ENCODE measurements around the gene DOCK10. TPM values are rescaled to one million over a fixed set of nuclear protein-coding genes. Genes with fewer than 3 reads are reported as not detected.

Gene DOCK10
- total RNA-seq, 1 experiment from 2014 or later: 5.8 TPM

GRCh38 chr2:224982226-224982625, 60.0 kb downstream of the DOCK10 start:
- ChIA-PET POLR2A (no interaction called here), CTCF (no interaction called here)
- ATAC-seq: peak; percentile 70
- no peak for TF ChIP-seq POLR2AphosphoS5 (IDR thresholded peaks at IDR 0.05; ENCODE audit: low read depth, low read length)
- 0 out of 4 replicates have a peak, but pooled peaks of 1 of the 2 experiments have one; percentile 20 for TF ChIP-seq REST (IDR thresholded peaks at IDR 0.05; ENCODE audit: insufficient read depth in 1 of 2, low read depth in 2 of 2, low read length in 1 of 2)
- Histone ChIP-seq H3K27me3 (ENCODE audit: control insufficient read depth, insufficient read depth, low read length) (no peaks in the 10 kb centered on the region), H3K4me3 (ENCODE audit: low read depth in 2 of 2, low read length in 2 of 2) (peak overlapping the region; percentile 7 to 44), H3K4me1 (ENCODE audit: control insufficient read depth, insufficient read depth, low read length) (0 out of 2 replicates have a peak, but pooled peaks cover 4% of the 10 kb centered on the region), H3K36me3 (ENCODE audit: control insufficient read depth, insufficient read depth, low read length) (no peaks in the 10 kb centered on the region), H3K27ac (ENCODE audit: low read length) (no peak overlapping the region), H3K9me3 (ENCODE audit: control insufficient read depth, insufficient read depth, low read depth, low read length) (no peaks in the 10 kb centered on the region)
- intact Hi-C loops (cut with micrococcal nuclease; ENCODE audit: unreplicated experiment) (no loop called here), in situ Hi-C loops (cut with HindIII; ENCODE audit: low pct_unique_long_range_greater_than_20kb, low sequenced_read_pairs) (no loop called here)
- no peak for DNase-seq (ENCODE audit: low read depth, low spot score)
- BruUV-seq (replicated peaks): no TSS peak

DNA sequence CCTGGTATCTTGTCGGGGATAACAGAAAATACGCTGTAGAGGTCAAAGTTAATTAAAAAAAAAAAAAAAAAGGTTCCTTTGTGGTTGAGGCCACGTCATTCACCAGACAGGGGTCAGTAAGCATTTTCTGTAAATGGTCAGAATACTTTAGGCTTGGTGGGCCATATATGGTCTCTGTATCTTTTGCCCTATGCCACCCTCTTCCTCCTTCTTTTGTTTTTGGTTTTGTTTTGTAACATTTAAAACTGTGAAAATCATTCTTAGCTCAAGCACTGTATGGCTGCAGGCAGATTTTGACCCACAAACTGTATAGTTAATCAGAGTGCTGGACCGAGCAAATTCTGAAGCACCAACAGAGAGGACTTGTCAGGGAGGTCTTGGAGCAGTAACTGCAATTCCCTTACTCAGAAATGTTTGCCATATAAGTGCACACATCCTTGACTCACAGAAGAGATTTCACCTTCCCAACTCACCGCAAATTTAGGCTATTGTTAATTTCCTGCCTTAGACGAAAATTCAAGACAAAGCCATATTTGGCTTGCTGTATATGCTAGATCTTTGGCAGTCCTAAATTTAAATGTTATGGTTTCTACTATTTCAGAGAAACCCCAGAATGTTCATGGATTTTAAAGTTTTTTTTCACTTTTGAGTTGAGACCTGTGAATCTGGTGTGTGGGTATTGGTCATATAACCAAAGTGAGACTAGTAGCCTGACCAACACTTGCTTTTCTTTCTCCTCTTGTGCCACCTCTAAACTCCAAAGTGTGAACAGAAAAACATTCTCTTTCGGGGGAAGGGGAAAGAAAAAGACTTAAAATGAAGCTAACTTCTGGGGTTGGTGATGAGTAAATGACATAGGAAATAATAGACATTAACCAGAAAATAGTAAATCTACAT, 65.4 kb downstream of the DOCK10 start:
- no peak for ATAC-seq
- POLR2A ChIA-PET: no interaction called here
- peaks cover 5% of the 10 kb centered on the region; the same call in 1 of the 2 replicates for H3K4me1 ChIP-seq (ENCODE audit: control insufficient read depth, insufficient read depth, low read length)
- BruUV-seq (replicated peaks): no TSS peak
- in situ Hi-C loops (cut with HindIII; ENCODE audit: low pct_unique_long_range_greater_than_20kb, low sequenced_read_pairs): no loop called here
- no peaks in the 10 kb centered on the region for H3K9me3 ChIP-seq (ENCODE audit: control insufficient read depth, insufficient read depth, low read depth, low read length)
- no peaks in the 10 kb centered on the region for H3K36me3 ChIP-seq (ENCODE audit: control insufficient read depth, insufficient read depth, low read length)
- H3K27ac ChIP-seq (ENCODE audit: low read length): no peak overlapping the region
- CTCF ChIA-PET: no interaction called here
- no peak for DNase-seq (ENCODE audit: low read depth, low spot score)
- intact Hi-C loops (cut with micrococcal nuclease; ENCODE audit: unreplicated experiment): no loop called here
- H3K27me3 ChIP-seq (ENCODE audit: control insufficient read depth, insufficient read depth, low read length): no peaks in the 10 kb centered on the region
- TF ChIP-seq CTCF (IDR thresholded peaks at IDR 0.05) (no peak), POLR2AphosphoS5 (IDR thresholded peaks at IDR 0.05; ENCODE audit: low read depth, low read length) (no peak), SIN3A (IDR thresholded peaks at IDR 0.05; ENCODE audit: borderline replicate concordance, insufficient read depth, low read depth, low read length) (no peak)
- H3K4me3 ChIP-seq (ENCODE audit: low read depth in 2 of 2, low read length in 2 of 2): no peak overlapping the region

DNA sequence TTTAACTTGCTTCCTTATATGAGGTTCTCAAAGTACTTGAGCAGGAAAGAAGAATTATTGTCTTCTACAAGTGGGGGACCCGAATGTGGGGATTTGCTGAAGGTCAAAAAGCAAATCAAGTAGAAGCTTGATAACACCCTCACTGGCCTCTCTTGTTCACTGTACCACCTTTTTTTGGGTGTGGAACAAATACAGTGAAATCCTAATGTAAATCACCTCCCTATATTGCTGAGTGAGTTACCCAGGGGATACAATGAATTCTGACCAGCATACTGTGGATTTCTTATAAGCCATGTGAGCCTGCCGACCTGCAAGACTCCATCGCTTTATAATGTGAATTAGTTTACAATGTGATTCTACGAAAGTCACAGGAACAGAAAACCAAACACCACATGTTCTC, 66.5 kb downstream of the DOCK10 start:
- no peaks in the 10 kb centered on the region for H3K27me3 ChIP-seq (ENCODE audit: control insufficient read depth, insufficient read depth, low read length)
- in situ Hi-C loops (cut with HindIII; ENCODE audit: low pct_unique_long_range_greater_than_20kb, low sequenced_read_pairs) (no loop called here), intact Hi-C loops (cut with micrococcal nuclease; ENCODE audit: unreplicated experiment) (no loop called here)
- H3K27ac ChIP-seq (ENCODE audit: low read length): no peak overlapping the region
- DNase-seq (ENCODE audit: low read depth, low spot score): no peak
- no peaks in the 10 kb centered on the region for H3K9me3 ChIP-seq (ENCODE audit: control insufficient read depth, insufficient read depth, low read depth, low read length)
- H3K4me1 ChIP-seq (ENCODE audit: control insufficient read depth, insufficient read depth, low read length): peaks cover 5% of the 10 kb centered on the region; the same call in 1 of the 2 replicates
- TF ChIP-seq POLR2AphosphoS5 (IDR thresholded peaks at IDR 0.05; ENCODE audit: low read depth, low read length) (no peak), REST (IDR thresholded peaks at IDR 0.05; ENCODE audit: insufficient read depth in 1 of 2, low read depth in 2 of 2, low read length in 1 of 2) (no peak), CTCF (IDR thresholded peaks at IDR 0.05) (no peak), TCF7L2 (IDR thresholded peaks at IDR 0.05; ENCODE audit: low read depth, low read length) (no peak), SIN3A (IDR thresholded peaks at IDR 0.05; ENCODE audit: borderline replicate concordance, insufficient read depth, low read depth, low read length) (no peak)
- no peaks in the 10 kb centered on the region for H3K36me3 ChIP-seq (ENCODE audit: control insufficient read depth, insufficient read depth, low read length)
- ChIA-PET POLR2A (no interaction called here), CTCF (no interaction called here)
- no peak for ATAC-seq
- no peak overlapping the region for H3K4me3 ChIP-seq (ENCODE audit: low read depth in 2 of 2, low read length in 2 of 2)
- no TSS peak for BruUV-seq (replicated peaks)

All from Panc1 (cell line).